ENCODE measurements around the gene SYT8. TPM values are rescaled to one million over a fixed set of nuclear protein-coding genes. Genes with fewer than 3 reads are reported as not detected.

Gene SYT8
- polyA plus RNA-seq, 1 donor from 2014 or later, result not detected

GRCh38 chr11:1827931-1828330 lies 6.9 kb upstream of the SYT8 start:
- Histone ChIP-seq H3K27me3 (ENCODE audit: insufficient read depth, low read depth, low read length) (no peaks in the 10 kb centered on the region), H3K36me3 (ENCODE audit: insufficient read depth, low read length) (no peaks in the 10 kb centered on the region), H3F3A (ENCODE audit: insufficient read depth, low read length, poor library complexity, severe bottlenecking) (no peaks in the 10 kb centered on the region), H3K9me2 (ENCODE audit: insufficient read depth, low read length) (no peaks in the 10 kb centered on the region), H3K9ac (ENCODE audit: low read length) (no peak overlapping the region), H3K79me2 (replicated peaks; ENCODE audit: insufficient read depth, low read length) (no peaks in the 10 kb centered on the region), H2AFZ (ENCODE audit: low read depth, low read length) (no peak overlapping the region), H3K4me2 (ENCODE audit: low read length) (no peak overlapping the region), H4K20me1 (ENCODE audit: insufficient read depth) (no peaks in the 10 kb centered on the region), H3K27ac (ENCODE audit: low read length) (no peak overlapping the region), H3K9me3 (ENCODE audit: low read length) (no peaks in the 10 kb centered on the region), H3K4me3 (ENCODE audit: low read length) (no peak overlapping the region)
- TF ChIP-seq RAD21 (conservative IDR thresholded peaks at IDR 0.05) (no peak), SMC3 (conservative IDR thresholded peaks at IDR 0.05; ENCODE audit: poor library complexity) (no peak), REST (IDR thresholded peaks at IDR 0.05; ENCODE audit: borderline replicate concordance) (no peak), EZH2 (IDR thresholded peaks at IDR 0.05; ENCODE audit: borderline replicate concordance, insufficient read depth, low read length, poor library complexity, severe bottlenecking) (no peak), MXI1 (conservative IDR thresholded peaks at IDR 0.05; ENCODE audit: poor library complexity, severe bottlenecking) (no peak), TAF1 (IDR thresholded peaks at IDR 0.05; ENCODE audit: low read depth) (no peak), POLR2AphosphoS5 (IDR thresholded peaks at IDR 0.05) (no peak)
- TF ChIP-seq, protein P1, sequence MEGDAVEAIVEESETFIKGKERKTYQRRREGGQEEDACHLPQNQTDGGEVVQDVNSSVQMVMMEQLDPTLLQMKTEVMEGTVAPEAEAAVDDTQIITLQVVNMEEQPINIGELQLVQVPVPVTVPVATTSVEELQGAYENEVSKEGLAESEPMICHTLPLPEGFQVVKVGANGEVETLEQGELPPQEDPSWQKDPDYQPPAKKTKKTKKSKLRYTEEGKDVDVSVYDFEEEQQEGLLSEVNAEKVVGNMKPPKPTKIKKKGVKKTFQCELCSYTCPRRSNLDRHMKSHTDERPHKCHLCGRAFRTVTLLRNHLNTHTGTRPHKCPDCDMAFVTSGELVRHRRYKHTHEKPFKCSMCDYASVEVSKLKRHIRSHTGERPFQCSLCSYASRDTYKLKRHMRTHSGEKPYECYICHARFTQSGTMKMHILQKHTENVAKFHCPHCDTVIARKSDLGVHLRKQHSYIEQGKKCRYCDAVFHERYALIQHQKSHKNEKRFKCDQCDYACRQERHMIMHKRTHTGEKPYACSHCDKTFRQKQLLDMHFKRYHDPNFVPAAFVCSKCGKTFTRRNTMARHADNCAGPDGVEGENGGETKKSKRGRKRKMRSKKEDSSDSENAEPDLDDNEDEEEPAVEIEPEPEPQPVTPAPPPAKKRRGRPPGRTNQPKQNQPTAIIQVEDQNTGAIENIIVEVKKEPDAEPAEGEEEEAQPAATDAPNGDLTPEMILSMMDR (IDR thresholded peaks at IDR 0.05; ENCODE audit: poor library complexity, severe bottlenecking), result no peak

- Histone ChIP-seq H3K4me3 (ENCODE audit: low read length) (no peak overlapping the region), H3K4me2 (ENCODE audit: low read length) (no peak overlapping the region), H3K9me2 (ENCODE audit: insufficient read depth, low read length) (no peaks in the 10 kb centered on the region), H2AFZ (ENCODE audit: low read depth, low read length) (no peak overlapping the region), H3K27me3 (ENCODE audit: insufficient read depth, low read depth, low read length) (no peaks in the 10 kb centered on the region), H3K36me3 (ENCODE audit: insufficient read depth, low read length) (no peaks in the 10 kb centered on the region), H3K27ac (ENCODE audit: low read length) (no peak overlapping the region), H3K9me3 (ENCODE audit: low read length) (no peaks in the 10 kb centered on the region), H3K9ac (ENCODE audit: low read length) (no peak overlapping the region), H3K79me2 (replicated peaks; ENCODE audit: insufficient read depth, low read length) (no peaks in the 10 kb centered on the region), H4K20me1 (ENCODE audit: insufficient read depth) (no peaks in the 10 kb centered on the region), H3F3A (ENCODE audit: insufficient read depth, low read length, poor library complexity, severe bottlenecking) (no peaks in the 10 kb centered on the region)
- TF ChIP-seq, protein P1 (IDR thresholded peaks at IDR 0.05; ENCODE audit: poor library complexity, severe bottlenecking), result no peak
- TF ChIP-seq SMC3 (conservative IDR thresholded peaks at IDR 0.05; ENCODE audit: poor library complexity) (no peak), REST (IDR thresholded peaks at IDR 0.05; ENCODE audit: borderline replicate concordance) (no peak), EP300 (conservative IDR thresholded peaks at IDR 0.05; ENCODE audit: poor library complexity, severe bottlenecking) (no peak), POLR2AphosphoS5 (IDR thresholded peaks at IDR 0.05) (no peak), TAF1 (IDR thresholded peaks at IDR 0.05; ENCODE audit: low read depth) (no peak), EZH2 (IDR thresholded peaks at IDR 0.05; ENCODE audit: borderline replicate concordance, insufficient read depth, low read length, poor library complexity, severe bottlenecking) (no peak), RAD21 (conservative IDR thresholded peaks at IDR 0.05) (no peak), MXI1 (conservative IDR thresholded peaks at IDR 0.05; ENCODE audit: poor library complexity, severe bottlenecking) (no peak)
Observed at GRCh38 chr11:1828542-1828941, 6.2 kb upstream of the SYT8 start.

Data from neural cell (in vitro differentiated cells).